WTC11 (cell line): ENCODE results near the gene CDH9.

Experiments used
- CTCF ChIP-seq: fragments of 200-600 bp; IDR thresholded peaks from 2 replicates; pipeline ENCODE4 v1.8.0; 2022; ENCODE audit warnings: antibody characterized with exemption
- FOXP1 ChIP-seq: sonication (generic); formaldehyde crosslinking; IDR thresholded peaks from 2 replicates; pipeline ENCODE4 v1.8.0; 2022; ENCODE audit warnings: missing genetic modification reagents, mild to moderate bottlenecking, moderate library complexity, borderline replicate concordance
- JUN ChIP-seq: sonication (generic); formaldehyde crosslinking; IDR thresholded peaks from 2 replicates; pipeline ENCODE4 v1.8.0; 2023; ENCODE audit warnings: mild to moderate bottlenecking, missing genetic modification reagents
- KAT7 ChIP-seq: sonication (generic); formaldehyde crosslinking; IDR thresholded peaks from 2 replicates; pipeline ENCODE4 v1.8.1; 2023; ENCODE audit warnings: missing genetic modification reagents, mild to moderate bottlenecking, borderline replicate concordance
- SP1 ChIP-seq: sonication (generic); formaldehyde crosslinking; conservative IDR thresholded peaks from 2 replicates; pipeline ENCODE4 v1.8.1; 2022; ENCODE audit warnings: missing genetic modification reagents
- ZBTB43 ChIP-seq: sonication (generic); formaldehyde crosslinking; IDR thresholded peaks from 2 replicates; pipeline ENCODE4 v1.8.1; 2023; ENCODE audit warnings: mild to moderate bottlenecking, missing genetic modification reagents
- ZNF121 ChIP-seq: sonication (generic); formaldehyde crosslinking; IDR thresholded peaks from 2 replicates; pipeline ENCODE4 v1.8.0; 2023; ENCODE audit warnings: missing genetic modification reagents
- ZNF263 ChIP-seq: sonication (generic); formaldehyde crosslinking; IDR thresholded peaks from 2 replicates; pipeline ENCODE4 v1.8.1; 2022; ENCODE audit warnings: low read depth, mild to moderate bottlenecking, moderate library complexity, missing genetic modification reagents
- ZNF416 ChIP-seq: fragments of 250-450 bp; sonication (Bioruptor Pico); IDR thresholded peaks from 2 replicates; pipeline ENCODE4 v1.9.0; 2021; ENCODE audit warnings: mild to moderate bottlenecking, inconsistent platforms
- TF ChIP-seq, protein P1 (sequence below): sonication (generic); formaldehyde crosslinking; IDR thresholded peaks from 2 replicates; pipeline ENCODE4 v1.8.0; 2022; ENCODE audit warnings: mild to moderate bottlenecking, missing genetic modification reagents
- TF ChIP-seq, protein P2 (sequence below): fragments of 250-450 bp; sonication (Bioruptor Pico); IDR thresholded peaks from 2 replicates; pipeline ENCODE4 v1.9.0; 2021; ENCODE audit warnings: moderate library complexity, mild to moderate bottlenecking, inconsistent platforms, borderline replicate concordance

GRCh38 chr5:27009540-27009915, 28.9 kb downstream of the CDH9 start:
- TF ChIP-seq CTCF (no peak), FOXP1 (CRISPR knock-in tag) (no peak), ZNF416 (CRISPR knock-in tag) (no peak), ZNF263 (no peak), SP1 (no peak), ZNF121 (CRISPR knock-in tag) (no peak), ZBTB43 (CRISPR knock-in tag) (no peak), JUN (CRISPR knock-in tag) (no peak), KAT7 (CRISPR knock-in tag) (no peak)
- TF ChIP-seq, protein P1, sequence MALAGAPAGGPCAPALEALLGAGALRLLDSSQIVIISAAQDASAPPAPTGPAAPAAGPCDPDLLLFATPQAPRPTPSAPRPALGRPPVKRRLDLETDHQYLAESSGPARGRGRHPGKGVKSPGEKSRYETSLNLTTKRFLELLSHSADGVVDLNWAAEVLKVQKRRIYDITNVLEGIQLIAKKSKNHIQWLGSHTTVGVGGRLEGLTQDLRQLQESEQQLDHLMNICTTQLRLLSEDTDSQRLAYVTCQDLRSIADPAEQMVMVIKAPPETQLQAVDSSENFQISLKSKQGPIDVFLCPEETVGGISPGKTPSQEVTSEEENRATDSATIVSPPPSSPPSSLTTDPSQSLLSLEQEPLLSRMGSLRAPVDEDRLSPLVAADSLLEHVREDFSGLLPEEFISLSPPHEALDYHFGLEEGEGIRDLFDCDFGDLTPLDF = no peak
- TF ChIP-seq, protein P2, sequence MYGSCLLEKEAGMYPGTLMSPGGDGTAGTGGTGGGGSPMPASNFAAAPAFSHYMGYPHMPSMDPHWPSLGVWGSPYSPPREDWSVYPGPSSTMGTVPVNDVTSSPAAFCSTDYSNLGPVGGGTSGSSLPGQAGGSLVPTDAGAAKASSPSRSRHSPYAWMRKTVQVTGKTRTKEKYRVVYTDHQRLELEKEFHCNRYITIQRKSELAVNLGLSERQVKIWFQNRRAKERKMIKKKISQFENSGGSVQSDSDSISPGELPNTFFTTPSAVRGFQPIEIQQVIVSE = no peak
